H9 (cell line): ENCODE measurements around the gene ANKRD62. TPM values are rescaled to one million over a fixed set of nuclear protein-coding genes. Genes with fewer than 3 reads are reported as not detected.

ENCODE experiments used
- DNase-seq: peaks from one replicate; pipeline ENCODE4 v3.0.0-alpha.2; 2017
- H2AFZ ChIP-seq: one replicate; pipeline ENCODE4 v1.6.1; 2013; ENCODE audit warnings: mild to moderate bottlenecking, low read length, control low read depth, moderate library complexity
- H2AK5ac ChIP-seq: 2 replicates; pipeline ENCODE4 v1.6.1; 2013; ENCODE audit warnings: low read length, control low read depth, mixed read lengths; ENCODE audit not compliant: insufficient read length
- H2BK120ac ChIP-seq: one replicate; pipeline ENCODE4 v1.6.1; 2013; ENCODE audit warnings: low read depth, mild to moderate bottlenecking, low read length, control low read depth, inconsistent platforms; ENCODE audit not compliant: poor library complexity, severe bottlenecking
- H2BK12ac ChIP-seq: 2 replicates; pipeline ENCODE4 v1.6.1; 2013; ENCODE audit warnings: low read length, control low read depth, mixed read lengths, low read depth; ENCODE audit not compliant: insufficient read length
- H2BK15ac ChIP-seq: 2 replicates; pipeline ENCODE4 v1.6.1; 2013; ENCODE audit warnings: low read depth, low read length, control low read depth
- H2BK20ac ChIP-seq: one replicate; pipeline ENCODE4 v1.6.1; 2013; ENCODE audit warnings: low read depth, mild to moderate bottlenecking, low read length, control low read depth, inconsistent platforms; ENCODE audit not compliant: poor library complexity, severe bottlenecking
- H2BK5ac ChIP-seq: 2 replicates; pipeline ENCODE4 v1.6.1; 2013; ENCODE audit warnings: low read length, control low read depth, mixed read lengths; ENCODE audit not compliant: insufficient read length
- H3K14ac ChIP-seq: 2 replicates; pipeline ENCODE4 v1.6.1; 2013; ENCODE audit warnings: low read length, control low read depth; ENCODE audit not compliant: insufficient read depth
- H3K18ac ChIP-seq: 2 replicates; pipeline ENCODE4 v1.6.1; 2013; ENCODE audit warnings: low read depth, mild to moderate bottlenecking, mixed read lengths, low read length, control low read depth; ENCODE audit not compliant: insufficient read length
- H3K23ac ChIP-seq: 2 replicates; pipeline ENCODE4 v1.6.1; 2013; ENCODE audit warnings: low read length, control low read depth, mixed read lengths, low read depth; ENCODE audit not compliant: insufficient read length
- H3K23me2 ChIP-seq: 2 replicates; pipeline ENCODE4 v1.6.1; 2013; ENCODE audit warnings: low read depth, mild to moderate bottlenecking, mixed read lengths, low read length, control low read depth; ENCODE audit not compliant: insufficient read length, poor library complexity, severe bottlenecking
- H3K27ac ChIP-seq: 2 replicates; pipeline ENCODE4 v1.5.1; 2013; ENCODE audit warnings: low read length, control low read depth, mixed read lengths, low read depth; ENCODE audit not compliant: insufficient read length
- H3K27me3 ChIP-seq: 2 replicates; pipeline ENCODE4 v1.6.1; 2013; ENCODE audit warnings: low read length, control low read depth, inconsistent platforms; ENCODE audit not compliant: insufficient read depth
- H3K4ac ChIP-seq: 2 replicates; pipeline ENCODE4 v1.6.1; 2013; ENCODE audit warnings: low read depth, mild to moderate bottlenecking, control low read depth, inconsistent platforms, low read length, moderate library complexity
- H3K4me1 ChIP-seq: 2 replicates; pipeline ENCODE4 v1.6.1; 2013; ENCODE audit warnings: low read length, control low read depth, inconsistent platforms; ENCODE audit not compliant: insufficient read depth
- H3K4me2 ChIP-seq: 2 replicates; pipeline ENCODE4 v1.6.1; 2013; ENCODE audit warnings: low read length, control low read depth, mixed read lengths; ENCODE audit not compliant: insufficient read length, insufficient read depth
- H3K56ac ChIP-seq: 2 replicates; pipeline ENCODE4 v1.6.1; 2013; ENCODE audit warnings: low read depth, mild to moderate bottlenecking, mixed read lengths, low read length, control low read depth; ENCODE audit not compliant: insufficient read length
- H3K79me1 ChIP-seq: 2 replicates; pipeline ENCODE4 v1.6.1; 2013; ENCODE audit warnings: low read depth, mild to moderate bottlenecking, moderate library complexity, low read length, control low read depth, inconsistent platforms; ENCODE audit not compliant: insufficient read depth, poor library complexity, severe bottlenecking
- H3K79me2 ChIP-seq: 2 replicates; pipeline ENCODE4 v1.6.1; 2013; ENCODE audit warnings: low read length, control low read depth, inconsistent platforms; ENCODE audit not compliant: insufficient read depth
- H3K9ac ChIP-seq: 2 replicates; pipeline ENCODE4 v1.6.1; 2013; ENCODE audit warnings: low read length, control low read depth, mixed read lengths; ENCODE audit not compliant: insufficient read length; ENCODE audit errors: extremely low read depth
- H3K9me3 ChIP-seq: one replicate; pipeline ENCODE4 v1.6.1; 2013; ENCODE audit warnings: low read depth, low read length, inconsistent platforms; ENCODE audit not compliant: control insufficient read depth
- H3T11ph ChIP-seq: one replicate; pipeline ENCODE4 v1.6.1; 2013; ENCODE audit warnings: mild to moderate bottlenecking, low read length, control low read depth, inconsistent platforms
- H4K20me1 ChIP-seq: one replicate; pipeline ENCODE4 v1.6.1; 2013; ENCODE audit not compliant: control insufficient read depth, insufficient read length, insufficient read depth
- H4K5ac ChIP-seq: 2 replicates; pipeline ENCODE4 v1.6.1; 2013; ENCODE audit warnings: low read depth, mild to moderate bottlenecking, mixed read lengths, low read length, control low read depth; ENCODE audit not compliant: insufficient read length
- H4K8ac ChIP-seq: replicated peaks from 2 replicates; pipeline ENCODE4 v1.6.1; 2013; ENCODE audit warnings: low read length, control low read depth, mixed read lengths, low read depth; ENCODE audit not compliant: insufficient read length
- H4K91ac ChIP-seq: 2 replicates; pipeline ENCODE4 v1.6.1; 2013; ENCODE audit warnings: low read depth, mild to moderate bottlenecking, moderate library complexity, mixed read lengths, low read length, control low read depth; ENCODE audit not compliant: insufficient read length
- H3K27ac Mint-ChIP-seq, 3 experiments: 2 replicates in 2 of 3; 3 replicates in 1 of 3; pipeline ENCODE4 v1.8.0; 2020 to 2021; ENCODE audit warnings: mixed read lengths in 3 of 3, mild to moderate bottlenecking in 1 of 3, moderate library complexity in 1 of 3
- H3K27me3 Mint-ChIP-seq: 2 replicates; pipeline ENCODE4 v1.8.0; 2021; ENCODE audit warnings: low read depth, mild to moderate bottlenecking, moderate library complexity, mixed read lengths
- H3K36me3 Mint-ChIP-seq, 3 experiments: 2 replicates in 2 of 3; 3 replicates in 1 of 3; pipeline ENCODE4 v1.8.0; 2020 to 2021; ENCODE audit warnings: low read depth in 3 of 3, mixed read lengths in 3 of 3; ENCODE audit not compliant: insufficient read depth in 1 of 3
- H3K4me1 Mint-ChIP-seq, 2 experiments: 2 replicates each; pipeline ENCODE4 v1.8.0; 2020; ENCODE audit warnings: mixed read lengths in 2 of 2
- H3K4me3 Mint-ChIP-seq, 2 experiments: 2 replicates in 1 of 2; 3 replicates in 1 of 2; pipeline ENCODE4 v1.8.0; 2020 to 2021; ENCODE audit warnings: mild to moderate bottlenecking in 2 of 2, mixed read lengths in 2 of 2, moderate library complexity in 1 of 2
- H3K9me3 Mint-ChIP-seq, 2 experiments: 2 replicates in 1 of 2; 3 replicates in 1 of 2; pipeline ENCODE4 v1.8.0; 2020; ENCODE audit warnings: mild to moderate bottlenecking in 2 of 2, mixed read lengths in 2 of 2, moderate library complexity in 1 of 2
- WGBS: extraction: QIAGEN DNeasy Blood & Tissue Kit; methylation state at CpG from one replicate; pipeline ENCODE4 v1.1.7; 2013; ENCODE audit warnings: missing lambda C conversion rate, low lambda C conversion rate, mixed read lengths; ENCODE audit not compliant: insufficient read length; ENCODE audit errors: extremely low coverage; 5-methylcytosine and 5-hydroxymethylcytosine counted together
- total RNA-seq: library from RNA; stranded (reverse); gene quantifications from 2 replicates; pipeline ENCODE4 v1.2.1, GENCODE V29; 2021
- TF ChIP-seq, protein P1 (sequence below): fragments of 200-600 bp; sonication (generic); conservative IDR thresholded peaks from 3 replicates; pipeline ENCODE4 v1.8.0; 2021; ENCODE audit warnings: antibody characterized with exemption, mild to moderate bottlenecking

The ANKRD62 gene
- total RNA-seq, 1 experiment from 2014 or later = not detected

DNA sequence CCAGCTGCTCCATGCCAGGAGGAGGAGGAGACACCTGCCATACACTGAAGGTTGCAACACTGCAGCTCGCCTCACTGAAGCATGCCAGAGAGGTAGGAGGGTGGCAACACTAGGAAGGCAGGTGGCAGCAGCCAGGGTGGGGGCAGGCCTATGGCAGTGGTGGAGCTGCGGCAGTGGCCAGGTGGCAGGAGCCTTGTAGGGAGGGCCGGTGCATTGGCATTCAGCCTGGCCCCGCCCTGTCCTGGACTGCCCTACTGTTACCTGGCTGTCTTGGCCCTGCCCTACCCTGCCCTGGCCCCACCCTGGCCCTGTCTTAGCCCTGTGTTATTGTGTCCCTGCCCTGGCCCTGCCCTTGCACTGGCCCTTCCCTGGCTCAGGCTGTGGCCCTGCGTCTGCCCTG lies 7.4 kb upstream of the ANKRD62 start:
- Histone ChIP-seq H2AK5ac (no peak overlapping the region), H3K56ac (no peak overlapping the region), H4K91ac (no peak overlapping the region), H4K20me1 (no peaks in the 10 kb centered on the region), H2BK120ac (no peak overlapping the region), H3K18ac (no peak overlapping the region), H3K9me3 (no peaks in the 10 kb centered on the region), H3K27ac (no peak overlapping the region), H3K23me2 (no peaks in the 10 kb centered on the region), H3K9ac (no peak overlapping the region), H3K23ac (no peak overlapping the region), H3K79me2 (no peaks in the 10 kb centered on the region), H4K8ac (no peak overlapping the region), H4K5ac (no peak overlapping the region), H3K4me2 (no peak overlapping the region), H3K79me1 (no peaks in the 10 kb centered on the region), H3K4ac (no peak overlapping the region), H2BK20ac (no peak overlapping the region), H2BK5ac (no peak overlapping the region), H3K14ac (no peak overlapping the region), H3K27me3 (no peaks in the 10 kb centered on the region), H2AFZ (no peak overlapping the region), H2BK12ac (no peak overlapping the region), H3T11ph (no peak overlapping the region), H2BK15ac (no peak overlapping the region), H3K4me1 (no peaks in the 10 kb centered on the region)
- WGBS = no CpG with 5 or more reads among the region's 5 CpGs
- H3K27ac Mint-ChIP-seq = no peak overlapping the region
- TF ChIP-seq, protein P1, sequence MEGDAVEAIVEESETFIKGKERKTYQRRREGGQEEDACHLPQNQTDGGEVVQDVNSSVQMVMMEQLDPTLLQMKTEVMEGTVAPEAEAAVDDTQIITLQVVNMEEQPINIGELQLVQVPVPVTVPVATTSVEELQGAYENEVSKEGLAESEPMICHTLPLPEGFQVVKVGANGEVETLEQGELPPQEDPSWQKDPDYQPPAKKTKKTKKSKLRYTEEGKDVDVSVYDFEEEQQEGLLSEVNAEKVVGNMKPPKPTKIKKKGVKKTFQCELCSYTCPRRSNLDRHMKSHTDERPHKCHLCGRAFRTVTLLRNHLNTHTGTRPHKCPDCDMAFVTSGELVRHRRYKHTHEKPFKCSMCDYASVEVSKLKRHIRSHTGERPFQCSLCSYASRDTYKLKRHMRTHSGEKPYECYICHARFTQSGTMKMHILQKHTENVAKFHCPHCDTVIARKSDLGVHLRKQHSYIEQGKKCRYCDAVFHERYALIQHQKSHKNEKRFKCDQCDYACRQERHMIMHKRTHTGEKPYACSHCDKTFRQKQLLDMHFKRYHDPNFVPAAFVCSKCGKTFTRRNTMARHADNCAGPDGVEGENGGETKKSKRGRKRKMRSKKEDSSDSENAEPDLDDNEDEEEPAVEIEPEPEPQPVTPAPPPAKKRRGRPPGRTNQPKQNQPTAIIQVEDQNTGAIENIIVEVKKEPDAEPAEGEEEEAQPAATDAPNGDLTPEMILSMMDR = no peak
- H3K9me3 Mint-ChIP-seq = peaks cover 8 to 13% of the 10 kb centered on the region in 2 experiments; a peak in 4 of 5 replicates
- no peak overlapping the region for H3K4me3 Mint-ChIP-seq
- no peaks in the 10 kb centered on the region; a peak in 1 of 7 replicates for H3K36me3 Mint-ChIP-seq
- no peak for DNase-seq
- H3K27me3 Mint-ChIP-seq = no peaks in the 10 kb centered on the region; the same call in none of the 2 replicates
- H3K4me1 Mint-ChIP-seq = no peaks in the 10 kb centered on the region
